ENCODE results near the gene POPDC3. TPM values are rescaled to one million over a fixed set of nuclear protein-coding genes. Genes with fewer than 3 reads are reported as not detected.
"Not testable (repeated sequence)": the region's sequence is repeated elsewhere in the genome, so short reads cannot be mapped to it uniquely, and the experiment has no call there.

The POPDC3 gene
- total RNA-seq, 1 experiment from 2014 or later = 3.8 TPM

DNA sequence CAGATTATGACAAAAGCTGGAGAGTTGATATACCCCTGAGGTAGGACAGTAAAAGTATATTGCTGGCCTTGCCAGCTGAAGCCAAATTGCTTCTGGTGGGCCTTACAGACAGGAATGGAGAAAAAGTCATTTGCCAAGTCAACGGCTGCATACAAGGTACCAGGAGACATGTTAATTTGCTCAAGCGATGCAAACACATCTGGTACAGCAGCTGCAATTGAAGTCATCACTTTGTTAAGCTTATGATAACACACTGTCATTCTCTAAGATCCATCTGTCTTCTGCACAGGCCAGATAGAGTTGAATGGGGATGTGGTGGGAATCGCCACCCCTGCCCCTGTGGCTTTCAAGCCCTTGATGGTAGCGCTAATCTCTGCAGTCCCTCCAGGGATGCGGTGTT, 40.4 kb upstream of the POPDC3 start:
- DNase-seq = no peak
- no peak overlapping the region for H3K27ac Mint-ChIP-seq (ENCODE audit: unreplicated experiment)
- no peak for TF ChIP-seq CTCF (IDR thresholded peaks at IDR 0.05; ENCODE audit: unreplicated experiment)
- no peaks in the 10 kb centered on the region for H3K4me1 Mint-ChIP-seq (ENCODE audit: low read depth, unreplicated experiment)
- peaks cover 3% of the 10 kb centered on the region for H3K9me3 Mint-ChIP-seq (ENCODE audit: low read depth, unreplicated experiment)
- CTCF ChIA-PET = no interaction called here
- no peaks in the 10 kb centered on the region for H3K27me3 Mint-ChIP-seq (ENCODE audit: unreplicated experiment)
- intact Hi-C loops (cut with micrococcal nuclease; ENCODE audit: unreplicated experiment) = no loop called here
- no peaks in the 10 kb centered on the region for H3K36me3 Mint-ChIP-seq (ENCODE audit: insufficient read depth, unreplicated experiment)
- H3K4me3 Mint-ChIP-seq (ENCODE audit: low read depth, unreplicated experiment) = no peak overlapping the region
- BruUV-seq (replicated peaks) = no TSS peak

DNA sequence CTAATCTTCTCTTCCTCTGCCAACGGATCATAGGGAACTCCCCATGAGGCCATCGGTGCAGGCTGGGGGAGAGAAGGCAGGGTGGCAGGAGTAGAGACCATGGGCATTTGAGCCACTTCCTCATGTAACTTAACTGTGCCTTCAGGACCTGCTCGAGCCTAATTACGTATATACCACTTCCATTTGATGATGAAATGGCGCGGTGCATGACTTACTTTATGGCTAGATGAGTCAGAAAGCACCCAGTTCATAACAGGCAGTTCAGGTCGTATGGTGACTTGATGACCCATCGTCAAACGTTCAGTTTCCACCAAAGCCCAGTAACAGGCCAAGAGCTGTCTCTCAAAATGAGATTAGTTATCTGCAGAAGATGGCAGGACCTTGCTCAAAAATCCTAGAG, 39.4 kb upstream of the POPDC3 start:
- H3K27ac Mint-ChIP-seq (ENCODE audit: unreplicated experiment); BruUV-seq (replicated peaks); H3K4me1 Mint-ChIP-seq (ENCODE audit: low read depth, unreplicated experiment); H3K36me3 Mint-ChIP-seq (ENCODE audit: insufficient read depth, unreplicated experiment); intact Hi-C loops (cut with micrococcal nuclease; ENCODE audit: unreplicated experiment); DNase-seq; H3K4me3 Mint-ChIP-seq (ENCODE audit: low read depth, unreplicated experiment); CTCF ChIA-PET; H3K27me3 Mint-ChIP-seq (ENCODE audit: unreplicated experiment); H3K9me3 Mint-ChIP-seq (ENCODE audit: low read depth, unreplicated experiment): not testable (repeated sequence)

DNA sequence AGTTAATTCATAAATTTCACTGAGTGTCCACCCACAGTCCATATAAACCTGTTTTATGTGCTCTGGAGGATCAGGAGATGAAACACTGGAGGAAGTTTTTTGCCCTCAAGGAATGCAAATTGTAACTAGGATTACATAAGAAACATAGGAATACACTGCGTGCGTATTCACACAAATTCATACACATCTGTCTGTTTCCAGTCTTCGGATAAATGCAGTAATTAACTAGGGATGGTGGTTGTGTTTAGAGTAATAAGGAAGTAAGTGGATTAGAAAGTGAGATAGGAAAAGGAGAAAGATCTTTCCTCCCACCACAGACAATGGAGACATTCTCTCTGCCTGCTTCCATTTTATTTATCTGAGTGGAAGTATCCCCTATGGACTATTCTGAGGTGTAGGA, 35.7 kb upstream of the POPDC3 start:
- no TSS peak for BruUV-seq (replicated peaks)
- no peak overlapping the region for H3K4me3 Mint-ChIP-seq (ENCODE audit: low read depth, unreplicated experiment)
- H3K4me1 Mint-ChIP-seq (ENCODE audit: low read depth, unreplicated experiment) = peaks cover 13% of the 10 kb centered on the region
- H3K9me3 Mint-ChIP-seq (ENCODE audit: low read depth, unreplicated experiment) = peaks cover 3% of the 10 kb centered on the region
- no peaks in the 10 kb centered on the region for H3K27me3 Mint-ChIP-seq (ENCODE audit: unreplicated experiment)
- intact Hi-C loops (cut with micrococcal nuclease; ENCODE audit: unreplicated experiment) = no loop called here
- H3K36me3 Mint-ChIP-seq (ENCODE audit: insufficient read depth, unreplicated experiment) = peaks cover 1% of the 10 kb centered on the region
- H3K27ac Mint-ChIP-seq (ENCODE audit: unreplicated experiment) = no peak overlapping the region
- CTCF ChIA-PET = interaction anchor here (0.7 kb wide), 1 partner anchor 18 kb away, joined by 3 read pairs; no protein-coding TSS in a partner anchor
- no peak for TF ChIP-seq CTCF (IDR thresholded peaks at IDR 0.05; ENCODE audit: unreplicated experiment)
- DNase-seq = no peak

- Mint-ChIP-seq H3K36me3 (ENCODE audit: insufficient read depth, unreplicated experiment) (peaks cover 10% of the 10 kb centered on the region), H3K27ac (ENCODE audit: unreplicated experiment) (no peak overlapping the region), H3K4me1 (ENCODE audit: low read depth, unreplicated experiment) (peaks cover 22% of the 10 kb centered on the region), H3K27me3 (ENCODE audit: unreplicated experiment) (no peaks in the 10 kb centered on the region), H3K9me3 (ENCODE audit: low read depth, unreplicated experiment) (peaks cover 3% of the 10 kb centered on the region), H3K4me3 (ENCODE audit: low read depth, unreplicated experiment) (no peak overlapping the region)
- TF ChIP-seq CTCF (IDR thresholded peaks at IDR 0.05; ENCODE audit: unreplicated experiment) = no peak
- CTCF ChIA-PET = no interaction called here
- intact Hi-C loops (cut with micrococcal nuclease; ENCODE audit: unreplicated experiment) = no loop called here
- BruUV-seq (replicated peaks) = no TSS peak
- no peak for DNase-seq
Observed at GRCh38 chr6:105214668-105215067, 34.9 kb upstream of the POPDC3 start.

DNA sequence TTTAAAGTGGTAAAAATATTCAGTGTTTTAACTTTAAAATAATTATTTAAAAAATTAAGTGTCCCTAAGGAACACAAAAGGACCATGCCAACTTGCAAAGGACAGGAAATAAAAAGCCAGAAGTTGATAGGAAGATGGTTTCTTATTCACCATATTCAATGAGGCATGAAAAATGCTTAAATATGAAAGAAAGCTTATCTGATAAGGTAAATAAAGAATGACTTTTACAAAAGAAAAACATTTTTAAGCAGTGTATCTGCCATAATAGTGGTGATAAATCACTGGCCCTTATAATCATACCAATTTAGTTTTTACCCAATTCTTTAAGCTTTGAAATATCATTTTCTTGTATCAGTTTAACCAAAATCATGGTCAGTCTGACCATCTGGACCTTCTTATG, 33.5 kb upstream of the POPDC3 start:
- Mint-ChIP-seq H3K4me1 (ENCODE audit: low read depth, unreplicated experiment) (peaks cover 32% of the 10 kb centered on the region), H3K9me3 (ENCODE audit: low read depth, unreplicated experiment) (peaks cover 7% of the 10 kb centered on the region), H3K36me3 (ENCODE audit: insufficient read depth, unreplicated experiment) (peaks cover 10% of the 10 kb centered on the region), H3K27me3 (ENCODE audit: unreplicated experiment) (no peaks in the 10 kb centered on the region), H3K4me3 (ENCODE audit: low read depth, unreplicated experiment) (no peak overlapping the region), H3K27ac (ENCODE audit: unreplicated experiment) (no peak overlapping the region)
- BruUV-seq (replicated peaks) = no TSS peak
- CTCF ChIA-PET = no interaction called here
- intact Hi-C loops (cut with micrococcal nuclease; ENCODE audit: unreplicated experiment) = no loop called here
- TF ChIP-seq CTCF (IDR thresholded peaks at IDR 0.05; ENCODE audit: unreplicated experiment) = no peak
- DNase-seq = no peak

Data from Calu3 (cell line).